DOHH2 (cell line): ENCODE data around the gene SKIC8.

ENCODE experiments used
- H3F3A ChIP-seq: fragments of 200-600 bp; sonication (generic), shearing (Covaris generic); 2 replicates; pipeline ENCODE4 v1.6.0; 2016; ENCODE audit warnings: antibody characterized with exemption, mild to moderate bottlenecking; ENCODE audit not compliant: control insufficient read depth, insufficient read depth
- H3K27ac ChIP-seq: fragments of 200-600 bp; sonication (generic); 2 replicates; pipeline ENCODE4 v1.5.1; 2014; ENCODE audit warnings: low read depth, mild to moderate bottlenecking, low read length, moderate library complexity
- H3K27me3 ChIP-seq: fragments of 200-600 bp; sonication (generic); 2 replicates; pipeline ENCODE4 v1.6.1; 2014; ENCODE audit warnings: mild to moderate bottlenecking, low read length, mixed read lengths; ENCODE audit not compliant: control insufficient read depth
- H3K36me3 ChIP-seq: fragments of 200-600 bp; sonication (generic); 2 replicates; pipeline ENCODE4 v1.6.1; 2014; ENCODE audit warnings: mild to moderate bottlenecking, low read length, moderate library complexity, mixed read lengths; ENCODE audit not compliant: control insufficient read depth
- H3K4me1 ChIP-seq: fragments of 200-600 bp; sonication (generic); 2 replicates; pipeline ENCODE4 v1.6.1; 2014; ENCODE audit warnings: mild to moderate bottlenecking, low read length, mixed read lengths; ENCODE audit not compliant: control insufficient read depth
- H3K4me2 ChIP-seq: fragments of 200-600 bp; sonication (generic); 2 replicates; pipeline ENCODE4 v1.6.0; 2014; ENCODE audit warnings: mild to moderate bottlenecking, low read length, moderate library complexity
- H3K4me3 ChIP-seq: fragments of 200-600 bp; sonication (generic); 2 replicates; pipeline ENCODE4 v1.5.1; 2014; ENCODE audit warnings: mild to moderate bottlenecking, low read length, mixed read lengths
- H3K79me2 ChIP-seq: fragments of 200-600 bp; sonication (generic); 2 replicates; pipeline ENCODE4 v1.6.1; 2014; ENCODE audit warnings: mild to moderate bottlenecking, low read length, mixed read lengths; ENCODE audit not compliant: control insufficient read depth
- H3K9me2 ChIP-seq: fragments of 200-600 bp; sonication (generic); replicated peaks from 2 replicates; pipeline ENCODE4 v1.6.1; 2014; ENCODE audit warnings: mild to moderate bottlenecking, low read length, mixed read lengths; ENCODE audit not compliant: control insufficient read depth
- H3K9me3 ChIP-seq: fragments of 200-600 bp; sonication (generic); 2 replicates; pipeline ENCODE4 v1.6.1; 2014; ENCODE audit warnings: antibody characterized with exemption, low read length, mixed read lengths; ENCODE audit not compliant: control insufficient read depth, insufficient read depth
- H4K20me1 ChIP-seq: fragments of 200-600 bp; sonication (generic); 2 replicates; pipeline ENCODE4 v1.6.0; 2014; ENCODE audit warnings: low read depth, mild to moderate bottlenecking, antibody characterized with exemption, low read length, moderate library complexity; ENCODE audit not compliant: control insufficient read depth, insufficient read depth
- EZH2phosphoT487 ChIP-seq: fragments of 200-600 bp; sonication (generic); IDR thresholded peaks from 2 replicates; pipeline ENCODE4 v1.6.1; 2017; ENCODE audit warnings: borderline replicate concordance, mild to moderate bottlenecking, antibody characterized with exemption, low read length, moderate library complexity, mixed read lengths
- TF ChIP-seq, protein P1 (sequence below): fragments of 200-600 bp; sonication (generic); IDR thresholded peaks from one replicate; pipeline ENCODE4 v1.5.1; 2014; ENCODE audit warnings: antibody characterized with exemption, mild to moderate bottlenecking, low read depth, low read length; ENCODE audit not compliant: poor library complexity, severe bottlenecking

The SKIC8 gene

DNA sequence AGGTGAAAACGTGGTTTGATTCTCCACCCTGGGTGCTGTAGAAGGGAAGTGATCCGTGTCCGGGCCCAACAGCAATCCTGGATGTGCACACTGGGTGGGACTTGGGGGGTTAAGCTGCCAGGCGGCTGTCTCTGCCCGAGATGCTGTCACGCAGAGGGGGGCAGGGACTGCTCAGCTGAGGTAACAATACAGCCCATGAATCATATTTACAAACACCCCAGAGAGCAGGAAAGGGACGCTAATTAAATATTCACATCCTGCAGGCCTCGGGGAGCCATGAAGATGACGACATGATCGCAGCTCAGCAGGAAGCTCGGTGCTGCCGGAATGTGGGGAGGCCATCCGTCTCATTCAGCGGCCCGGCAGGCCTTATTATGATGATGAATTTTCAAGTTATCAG, 22.8 kb upstream of the SKIC8 start:
- Histone ChIP-seq H3K4me3 (no peak overlapping the region), H3K4me2 (no peak overlapping the region), H3F3A (no peaks in the 10 kb centered on the region), H3K79me2 (no peaks in the 10 kb centered on the region), H3K27ac (no peak overlapping the region), H3K27me3 (peaks cover 2% of the 10 kb centered on the region; the same call in 1 of the 2 replicates), H3K9me3 (no peaks in the 10 kb centered on the region), H3K36me3 (no peaks in the 10 kb centered on the region), H3K4me1 (no peaks in the 10 kb centered on the region), H4K20me1 (no peaks in the 10 kb centered on the region), H3K9me2 (no peaks in the 10 kb centered on the region)
- TF ChIP-seq EZH2phosphoT487, result no peak
- TF ChIP-seq, protein P1, sequence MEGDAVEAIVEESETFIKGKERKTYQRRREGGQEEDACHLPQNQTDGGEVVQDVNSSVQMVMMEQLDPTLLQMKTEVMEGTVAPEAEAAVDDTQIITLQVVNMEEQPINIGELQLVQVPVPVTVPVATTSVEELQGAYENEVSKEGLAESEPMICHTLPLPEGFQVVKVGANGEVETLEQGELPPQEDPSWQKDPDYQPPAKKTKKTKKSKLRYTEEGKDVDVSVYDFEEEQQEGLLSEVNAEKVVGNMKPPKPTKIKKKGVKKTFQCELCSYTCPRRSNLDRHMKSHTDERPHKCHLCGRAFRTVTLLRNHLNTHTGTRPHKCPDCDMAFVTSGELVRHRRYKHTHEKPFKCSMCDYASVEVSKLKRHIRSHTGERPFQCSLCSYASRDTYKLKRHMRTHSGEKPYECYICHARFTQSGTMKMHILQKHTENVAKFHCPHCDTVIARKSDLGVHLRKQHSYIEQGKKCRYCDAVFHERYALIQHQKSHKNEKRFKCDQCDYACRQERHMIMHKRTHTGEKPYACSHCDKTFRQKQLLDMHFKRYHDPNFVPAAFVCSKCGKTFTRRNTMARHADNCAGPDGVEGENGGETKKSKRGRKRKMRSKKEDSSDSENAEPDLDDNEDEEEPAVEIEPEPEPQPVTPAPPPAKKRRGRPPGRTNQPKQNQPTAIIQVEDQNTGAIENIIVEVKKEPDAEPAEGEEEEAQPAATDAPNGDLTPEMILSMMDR, result no peak

DNA sequence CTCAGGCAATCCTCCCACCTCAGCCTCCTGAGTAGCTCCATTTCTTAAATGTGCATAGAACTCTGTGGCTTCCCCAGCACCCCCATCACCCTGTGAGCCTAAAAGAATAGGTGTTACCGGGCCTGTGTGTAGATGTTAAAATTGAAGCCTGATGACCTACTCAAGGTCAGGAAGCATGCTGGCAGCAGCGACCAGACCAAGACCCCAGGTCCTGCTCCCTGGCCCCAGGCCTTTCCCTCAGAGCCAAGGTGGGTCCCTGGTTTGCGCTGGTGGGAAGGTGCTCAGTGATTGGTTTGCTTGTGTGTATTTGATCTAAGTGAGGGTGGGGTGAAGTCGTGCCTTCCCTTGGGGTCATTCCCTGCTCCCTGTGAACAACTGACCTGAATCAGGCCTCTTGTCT, 22.4 kb upstream of the SKIC8 start:
- Histone ChIP-seq H3K4me3 (no peak overlapping the region), H3K27ac (no peak overlapping the region), H3K9me2 (no peaks in the 10 kb centered on the region), H3K4me1 (no peaks in the 10 kb centered on the region), H3K9me3 (no peaks in the 10 kb centered on the region), H4K20me1 (no peaks in the 10 kb centered on the region), H3F3A (no peaks in the 10 kb centered on the region), H3K79me2 (no peaks in the 10 kb centered on the region), H3K27me3 (peaks cover 2% of the 10 kb centered on the region; the same call in 1 of the 2 replicates), H3K36me3 (no peaks in the 10 kb centered on the region), H3K4me2 (no peak overlapping the region)
- no peak for TF ChIP-seq EZH2phosphoT487
- TF ChIP-seq, protein P1, result no peak

DNA sequence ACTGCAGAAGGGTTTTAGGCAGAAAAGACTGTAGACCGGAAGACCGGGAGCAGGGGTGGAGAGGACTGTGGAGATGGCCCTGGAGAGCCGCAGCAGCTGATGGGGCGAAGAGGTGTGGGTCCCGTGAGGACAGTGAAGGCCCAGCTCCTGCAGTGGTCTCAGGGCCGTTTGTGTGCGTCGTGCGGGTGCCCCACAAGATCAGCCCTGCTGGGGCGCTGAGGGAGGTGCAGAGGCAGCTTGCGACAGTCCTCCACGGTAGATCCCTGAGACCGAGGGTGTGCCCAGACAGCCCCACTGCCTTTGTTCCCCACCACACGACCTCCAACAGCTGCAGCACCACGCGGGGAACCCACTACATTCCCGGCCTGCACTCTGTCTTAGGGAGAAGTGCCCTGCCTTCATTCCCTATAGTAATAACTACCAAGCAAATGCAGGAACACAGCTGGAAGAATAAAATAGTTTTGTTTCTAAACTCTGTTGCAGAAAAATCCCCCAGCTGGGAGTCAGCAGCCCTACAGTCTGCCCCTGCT, 21.7 kb upstream of the SKIC8 start:
- H3K36me3 ChIP-seq, result no peaks in the 10 kb centered on the region
- no peak overlapping the region for H3K4me3 ChIP-seq
- no peaks in the 10 kb centered on the region for H3K4me1 ChIP-seq
- no peaks in the 10 kb centered on the region for H3K9me3 ChIP-seq
- no peaks in the 10 kb centered on the region for H4K20me1 ChIP-seq
- H3K27ac ChIP-seq, result no peak overlapping the region
- no peaks in the 10 kb centered on the region for H3F3A ChIP-seq
- H3K79me2 ChIP-seq, result no peaks in the 10 kb centered on the region
- no peak overlapping the region for H3K4me2 ChIP-seq
- H3K27me3 ChIP-seq, result peaks cover 2% of the 10 kb centered on the region; the same call in 1 of the 2 replicates
- TF ChIP-seq, protein P1, result no peak
- TF ChIP-seq EZH2phosphoT487, result no peak
- H3K9me2 ChIP-seq, result no peaks in the 10 kb centered on the region
